DMS79 treated with DMSO at 0.1 percent for 48 hours (cell line): Measurements from ENCODE around the gene ZNF672.
"Not testable (repeated sequence)": the region's sequence is repeated elsewhere in the genome, so short reads cannot be mapped to it uniquely, and the experiment has no call there.

ENCODE experiments used
- DNase-seq: peaks from one replicate; lab custom pipeline; 2025; lab: John Stamatoyannopoulos, UW

Gene ZNF672

GRCh38 chr1:248856176-248856575 lies 18.2 kb downstream of the ZNF672 start:
- no peak for DNase-seq

- no peak for DNase-seq
Measured at GRCh38 chr1:248857201-248857600, 19.2 kb downstream of the ZNF672 start.

- no peak for DNase-seq
Measured at GRCh38 chr1:248857749-248858095, 19.7 kb downstream of the ZNF672 start.

- peak; percentile 67 for DNase-seq
Measured at GRCh38 chr1:248858096-248858890, 20.3 kb downstream of the ZNF672 start.

- DNase-seq, result peak; percentile 97
Measured at GRCh38 chr1:248858891-248859889, 21.2 kb downstream of the ZNF672 start, which contains the start of gene ZNF692. Gene ZNF692 (minus strand): TSS chr1:248859085. CDS start chr1:248858309, 776 bp downstream.

GRCh38 chr1:248860007-248860406 lies 22.0 kb downstream of the ZNF672 start:
- DNase-seq, result no peak

GRCh38 chr1:248861616-248862015 lies 23.6 kb downstream of the ZNF672 start:
- no peak for DNase-seq

GRCh38 chr1:248862695-248862997 lies 24.6 kb downstream of the ZNF672 start:
- DNase-seq, result no peak

- DNase-seq, result peak; percentile 90
Measured at GRCh38 chr1:248862998-248863881, 25.2 kb downstream of the ZNF672 start.

GRCh38 chr1:248871837-248872401 lies 33.9 kb downstream of the ZNF672 start:
- no peak for DNase-seq

GRCh38 chr1:248872752-248873408 lies 34.9 kb downstream of the ZNF672 start:
- peak; percentile 74 for DNase-seq

GRCh38 chr1:248873409-248873992 lies 35.5 kb downstream of the ZNF672 start:
- DNase-seq, result peak; percentile 92

GRCh38 chr1:248873993-248874533 lies 36.0 kb downstream of the ZNF672 start:
- peak; percentile 89 for DNase-seq

GRCh38 chr1:248881261-248881660 lies 43.2 kb downstream of the ZNF672 start:
- DNase-seq, result no peak

- not testable (repeated sequence) for DNase-seq
Measured at GRCh38 chr1:248882427-248882826, 44.4 kb downstream of the ZNF672 start.

- no peak for DNase-seq
Measured at GRCh38 chr1:248884632-248885295, 46.7 kb downstream of the ZNF672 start.

- no peak for DNase-seq
Measured at GRCh38 chr1:248885646-248886045, 47.6 kb downstream of the ZNF672 start.

- DNase-seq, result no peak
Measured at GRCh38 chr1:248886237-248886895, 48.3 kb downstream of the ZNF672 start.

GRCh38 chr1:248889914-248890243 lies 51.9 kb downstream of the ZNF672 start:
- DNase-seq, result not testable (repeated sequence)
